GM19239 (cell line): ENCODE data around the gene TMEM235.

Source experiments
- DNase-seq: peaks from one replicate; pipeline ENCODE4 v3.0.0; 2011; ENCODE audit warnings: low spot score; ENCODE audit not compliant: insufficient read length
- FAIRE-seq: peaks from 2 replicates; lab custom pipeline; 2011; peaks lifted over from hg19 to GRCh38; lab: Jason Lieb, UNC

The TMEM235 gene

GRCh38 chr17:78268191-78268874 is 36.9 kb downstream of the TMEM235 start:
- FAIRE-seq: no peak
- DNase-seq: no peak

DNA sequence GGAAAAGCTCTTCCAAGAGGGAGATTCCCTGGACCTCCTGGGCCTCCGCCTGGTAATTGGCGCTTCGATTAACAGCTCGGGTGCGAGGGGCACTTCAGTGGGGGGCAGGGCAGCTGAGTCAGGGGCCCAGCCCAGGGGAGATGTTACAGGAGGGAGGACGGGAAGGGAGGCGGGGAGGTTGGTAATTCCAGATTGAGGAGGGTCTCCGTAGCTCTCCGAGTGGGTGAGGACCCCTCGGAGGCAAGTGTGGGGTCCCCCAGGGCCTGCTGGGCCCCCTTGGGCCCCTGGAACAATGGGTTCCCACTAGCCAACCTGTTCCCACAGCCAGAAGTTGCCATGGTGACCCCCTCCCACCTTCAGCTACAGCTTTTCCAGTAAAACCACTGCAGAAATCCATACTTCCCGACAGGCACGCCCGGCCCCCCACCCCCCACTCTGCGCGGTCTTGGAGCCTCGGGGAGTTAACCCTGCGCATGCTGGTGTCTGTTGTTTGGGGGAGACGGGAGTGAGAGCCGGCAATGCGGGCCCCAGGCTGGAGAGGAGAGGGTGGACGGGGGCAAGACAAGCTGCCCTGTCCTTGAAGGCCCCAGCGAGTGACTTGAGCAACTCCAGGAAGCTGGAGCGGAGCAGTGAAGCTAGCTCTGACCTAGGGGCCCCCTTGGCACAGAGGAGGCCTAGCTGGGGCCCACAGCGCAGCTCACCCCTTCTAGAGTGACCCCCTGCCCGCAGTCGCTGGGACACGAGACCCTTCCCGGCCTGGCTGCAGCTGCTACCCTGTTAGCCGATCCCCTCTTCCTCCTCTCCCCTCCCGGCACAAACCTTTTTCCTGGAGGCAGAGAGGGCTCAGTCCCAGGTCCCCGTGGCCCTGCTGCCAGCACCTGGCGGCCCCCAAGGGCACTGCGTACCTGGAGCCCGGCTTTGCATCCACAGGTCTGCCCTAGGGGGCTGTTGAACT is 37.8 kb downstream of the TMEM235 start:
- FAIRE-seq (no peak), DNase-seq (no peak)

- FAIRE-seq (no peak), DNase-seq (no peak)
Observed at GRCh38 chr17:78269955-78270381, 38.5 kb downstream of the TMEM235 start.

DNA sequence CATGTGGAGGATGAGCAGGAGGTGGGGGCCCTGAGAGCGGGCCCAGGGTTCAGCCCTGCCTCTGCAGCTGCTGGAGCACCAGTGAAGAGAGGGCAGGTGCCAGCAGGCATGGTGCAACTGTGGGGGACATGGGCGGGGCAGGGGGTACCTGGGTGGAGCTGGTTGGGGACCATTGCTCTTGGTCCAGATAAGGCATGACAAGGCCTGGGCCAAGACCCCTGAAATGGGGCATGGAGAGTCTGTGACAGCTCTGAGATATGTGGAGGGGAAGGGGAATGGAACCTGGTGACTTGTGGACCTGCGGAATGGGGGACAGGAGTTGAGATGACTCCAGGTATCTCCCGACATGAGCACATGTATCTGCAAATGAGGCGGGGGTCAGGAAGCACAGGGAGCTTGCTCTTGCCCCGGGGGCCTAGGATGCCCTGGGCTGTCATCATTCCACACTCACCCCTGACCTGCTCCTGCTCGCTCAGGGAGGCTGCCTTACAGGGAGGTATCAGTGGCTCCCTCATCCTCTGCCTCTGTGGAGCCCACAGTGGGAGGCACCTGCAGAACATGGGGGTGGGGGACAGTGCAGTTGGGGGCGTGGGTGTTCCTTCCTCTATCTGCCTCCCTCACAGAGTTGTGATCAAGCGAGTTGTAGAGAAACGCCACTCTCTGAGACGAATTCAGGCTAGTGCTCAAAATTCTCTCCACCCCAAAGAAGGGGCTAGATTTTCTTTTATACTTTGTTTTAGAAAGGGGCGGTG is 40.2 kb downstream of the TMEM235 start:
- FAIRE-seq (no peak), DNase-seq (no peak)

DNA sequence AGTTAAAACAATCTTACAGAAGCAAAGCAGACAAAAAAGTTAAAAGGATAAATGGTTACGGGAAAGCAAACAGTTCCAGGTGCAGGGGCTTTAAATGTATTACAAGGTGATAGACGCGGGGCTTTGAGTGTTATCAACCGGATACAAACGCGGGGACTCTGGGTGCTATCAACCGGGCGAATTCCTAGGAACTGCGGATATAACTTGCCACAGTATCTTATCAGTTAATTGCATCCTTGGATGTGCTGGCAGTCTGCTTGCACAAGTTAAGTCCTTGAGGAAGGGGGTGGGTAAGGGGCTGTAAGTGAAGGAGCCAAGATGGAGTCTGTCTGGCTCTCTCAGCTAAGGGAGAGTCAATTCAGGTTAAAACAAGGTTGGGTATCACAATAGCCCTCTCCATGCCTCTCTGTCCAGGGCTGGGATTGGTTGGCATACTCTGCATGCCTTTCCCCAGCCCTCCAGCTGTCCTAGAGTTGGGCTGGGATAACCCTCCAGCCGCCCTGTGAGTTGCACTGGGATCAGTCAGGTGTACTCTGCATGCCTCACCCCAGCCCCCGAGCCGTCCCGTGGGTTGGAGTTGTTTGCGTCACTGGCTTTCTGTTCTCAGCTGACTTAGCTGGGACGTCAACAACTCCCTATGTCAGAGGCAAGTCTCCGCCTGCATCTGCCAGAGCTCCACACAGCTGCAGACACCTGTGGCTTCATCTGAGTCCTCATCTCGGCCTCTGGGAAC is 40.9 kb downstream of the TMEM235 start:
- FAIRE-seq (peak; percentile 48), DNase-seq (no peak)

DNA sequence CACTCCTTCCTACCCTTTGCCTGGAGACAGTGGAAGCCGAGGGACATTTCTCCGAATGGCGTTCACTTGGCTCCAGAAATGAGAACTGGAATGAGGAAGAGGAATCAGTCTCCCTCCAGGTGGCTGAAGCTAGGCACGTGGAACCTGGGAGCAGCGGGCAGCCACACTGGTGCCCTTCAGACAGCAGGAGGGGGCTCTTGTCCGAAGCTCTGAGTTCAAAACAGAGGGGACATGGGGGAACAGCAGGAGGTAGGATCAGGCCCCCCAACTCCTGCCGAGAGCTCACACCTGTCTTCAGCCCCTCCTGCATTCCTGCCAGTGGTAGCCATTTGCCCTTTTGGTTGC is 41.5 kb downstream of the TMEM235 start:
- FAIRE-seq (no peak), DNase-seq (no peak)

- no peak for FAIRE-seq
- DNase-seq: no peak
Observed at GRCh38 chr17:78273813-78274212, 42.4 kb downstream of the TMEM235 start.

DNA sequence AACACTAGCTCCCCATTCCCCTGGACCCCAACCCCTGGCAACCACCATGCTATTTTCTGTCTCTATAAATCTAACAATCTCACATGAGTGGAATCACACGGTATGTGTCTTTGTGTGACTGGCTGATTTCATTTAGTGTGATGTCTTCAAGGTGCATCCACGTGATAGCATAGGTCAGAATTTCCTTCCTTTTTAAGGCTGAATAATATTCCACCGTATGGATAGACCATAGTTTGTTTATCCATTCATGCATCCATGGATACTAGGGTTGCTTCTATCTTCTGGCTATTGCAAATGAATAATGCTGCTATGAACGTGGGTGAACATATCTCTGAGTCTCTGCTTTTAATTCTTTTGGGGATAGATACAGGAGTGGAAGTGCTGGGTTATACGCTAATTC is 43.9 kb downstream of the TMEM235 start:
- DNase-seq (no peak), FAIRE-seq (no peak)

DNA sequence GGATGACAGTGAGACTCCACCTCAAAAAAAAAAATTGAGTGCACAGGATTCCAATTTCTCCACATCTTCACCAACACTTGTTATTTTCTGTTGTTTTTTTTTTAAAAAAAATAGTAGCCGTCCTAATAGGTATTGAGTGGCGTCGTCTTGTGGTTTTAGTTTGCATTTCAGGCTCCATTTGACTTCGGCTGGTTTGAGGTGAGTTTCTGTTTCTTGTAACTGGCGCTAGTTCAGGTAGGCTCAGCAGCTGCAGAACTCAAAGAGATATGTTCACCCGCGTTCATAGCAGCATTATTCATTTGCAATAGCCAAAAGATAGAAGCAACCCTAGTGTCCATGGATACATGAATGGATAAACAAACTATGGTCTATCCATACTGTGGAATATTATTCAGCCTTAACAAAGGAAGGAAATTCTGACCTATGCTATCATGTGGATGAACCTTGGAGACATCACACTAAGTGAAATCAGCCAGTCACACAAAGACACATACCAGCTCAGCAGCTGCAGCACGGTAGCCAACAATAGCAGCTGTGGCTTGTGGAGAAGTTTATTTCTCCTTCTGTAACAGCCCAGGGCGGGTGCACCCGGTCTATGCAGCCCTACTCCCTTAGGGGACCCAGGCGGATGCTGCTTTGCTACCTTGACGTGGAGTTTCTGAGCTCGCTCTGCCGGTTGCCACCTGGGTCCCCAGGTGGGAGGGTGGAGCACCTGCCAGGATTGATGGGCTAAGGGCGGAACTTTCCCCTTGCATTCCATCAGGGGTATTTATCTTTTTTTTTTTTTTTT is 44.9 kb downstream of the TMEM235 start:
- peak; percentile 90 for FAIRE-seq
- peak; percentile 58 for DNase-seq

DNA sequence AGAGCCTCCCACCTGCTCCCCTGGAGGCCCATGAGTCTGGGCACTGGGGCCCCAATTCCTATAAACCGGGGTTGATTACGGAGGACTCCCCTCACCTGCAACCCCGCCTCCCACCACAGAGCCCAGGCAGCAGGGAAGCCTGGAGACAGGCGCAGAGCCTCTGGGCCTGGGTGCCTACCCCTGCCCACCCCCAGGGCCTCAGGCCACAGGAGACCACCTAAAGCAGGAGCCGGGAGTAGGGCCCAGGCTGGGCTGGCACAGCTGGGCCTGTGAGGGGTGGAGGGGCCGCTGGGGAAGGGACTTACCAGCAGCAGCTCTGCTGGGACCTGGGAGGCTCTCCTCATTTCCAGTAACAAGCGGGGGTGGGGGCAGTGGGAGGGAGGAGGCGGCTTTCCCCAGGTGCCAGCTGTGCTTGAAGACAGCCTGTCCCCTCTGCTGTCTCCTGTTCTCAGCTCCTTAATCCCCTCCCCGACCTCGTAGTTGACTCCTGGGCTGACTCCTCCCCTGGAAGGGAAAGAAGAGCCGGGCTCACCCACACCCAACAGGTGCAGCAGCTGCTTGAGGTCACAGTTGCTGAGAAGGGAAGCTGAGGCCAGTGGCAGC is 46.8 kb downstream of the TMEM235 start:
- FAIRE-seq: no peak
- DNase-seq: no peak

DNA sequence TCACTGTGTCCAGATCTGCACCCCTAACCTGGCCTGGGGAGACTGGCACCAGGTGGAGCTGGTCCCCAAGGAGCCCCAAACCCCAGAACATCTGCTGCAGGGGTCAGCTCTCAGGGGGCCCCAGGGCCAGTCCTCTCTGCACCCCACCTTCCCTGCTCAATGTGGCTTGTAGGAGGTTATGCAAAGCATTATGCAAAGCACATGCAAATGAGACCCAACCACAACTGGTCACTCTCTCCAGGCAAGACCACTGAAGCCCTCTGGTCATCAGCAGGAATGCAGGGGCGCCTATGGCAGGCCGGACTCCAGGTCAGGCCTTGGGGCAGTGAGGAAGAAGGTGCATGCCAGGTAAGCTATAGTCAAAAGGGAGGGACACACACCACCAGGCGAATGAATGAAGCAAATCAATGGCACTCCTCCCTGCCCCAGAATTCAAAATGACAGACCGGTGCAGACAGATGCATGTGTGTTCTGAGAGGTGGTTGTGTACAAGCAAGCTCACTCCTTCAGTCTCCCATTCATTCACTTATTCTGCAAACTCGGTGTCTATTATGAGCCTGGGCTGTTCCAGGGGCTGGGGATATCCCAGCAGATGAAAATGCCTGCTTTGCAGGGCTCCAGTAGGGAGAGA is 48.0 kb downstream of the TMEM235 start:
- no peak for DNase-seq
- no peak for FAIRE-seq

GRCh38 chr17:78281249-78281845 is 49.9 kb downstream of the TMEM235 start:
- FAIRE-seq: no peak
- no peak for DNase-seq

DNA sequence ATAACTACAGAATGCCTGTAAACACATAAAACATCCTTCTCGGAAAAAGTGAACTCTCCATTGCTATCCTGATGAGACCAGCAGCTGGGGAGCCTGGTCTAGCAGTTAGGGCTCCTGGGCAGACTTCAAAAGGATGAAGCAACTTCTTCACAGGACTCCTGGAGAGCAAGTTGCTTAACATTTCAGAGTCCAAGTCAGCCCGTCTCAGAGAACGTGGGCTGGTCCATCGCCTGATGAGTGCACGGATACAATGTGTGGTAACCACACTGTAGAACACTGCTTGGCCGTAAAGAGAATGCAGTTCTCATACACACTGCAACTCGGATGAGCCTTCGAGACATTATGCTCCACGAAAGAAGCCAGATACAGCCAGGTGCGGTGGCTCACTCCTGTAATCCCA is 52.7 kb downstream of the TMEM235 start:
- DNase-seq: no peak
- FAIRE-seq: no peak

DNA sequence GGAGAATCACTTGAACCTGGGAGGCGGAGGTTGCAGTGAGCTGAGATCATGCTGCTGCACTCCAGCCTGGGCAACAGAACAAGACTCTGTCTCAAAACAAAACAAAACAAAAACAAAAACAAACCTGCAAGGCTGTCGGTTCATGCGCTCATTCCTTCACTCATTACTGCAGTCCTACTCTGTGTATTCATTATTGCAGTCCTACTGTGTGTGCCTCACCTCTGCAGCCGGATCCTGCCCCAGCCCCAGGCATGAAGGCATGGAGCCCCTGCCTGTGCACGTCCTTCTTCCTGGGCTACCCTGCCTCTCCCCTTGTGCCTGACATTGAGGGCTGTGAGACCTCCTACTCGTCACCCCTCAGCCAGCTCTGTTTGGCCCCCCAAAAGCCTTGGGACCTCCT is 57.6 kb downstream of the TMEM235 start:
- no peak for FAIRE-seq

GRCh38 chr17:78289802-78290363 is 58.5 kb downstream of the TMEM235 start:
- FAIRE-seq (peak; percentile 91), DNase-seq (peak; percentile 70)

More for the DNA sequence above, 57.6 kb downstream of the TMEM235 start:
- DNase-seq: no peak
